Suprapubic skin (tissue), 4 donors: ENCODE results near the gene NOVA1.

Experiments
- CTCF ChIP-seq, 2 donors: fragments of 200-600 bp in 1 of 2; fragments of 450-650 bp in 1 of 2; sonication (generic) in 1 of 2; IDR thresholded peaks; one replicate each; pipeline ENCODE4 v1.5.1; 2016 to 2019; ENCODE audit warnings: antibody characterized with exemption in 2 of 2, mild to moderate bottlenecking in 1 of 2, moderate library complexity in 1 of 2
- EP300 ChIP-seq: sonication (generic); formaldehyde crosslinking; IDR thresholded peaks from one replicate; pipeline ENCODE4 v1.6.1; 2017; ENCODE audit warnings: antibody characterized with exemption
- POLR2A ChIP-seq, 2 donors: fragments of 450-650 bp; IDR thresholded peaks; one replicate each; pipeline ENCODE4 v1.6.1; 2017; ENCODE audit warnings: antibody characterized with exemption in 2 of 2, mild to moderate bottlenecking in 2 of 2, moderate library complexity in 2 of 2
- POLR2AphosphoS5 ChIP-seq, 3 donors: sonication (generic); formaldehyde crosslinking; IDR thresholded peaks; one replicate each; pipeline ENCODE4 v1.6.1; 2017; ENCODE audit warnings: antibody characterized with exemption in 3 of 3

GRCh38 chr14:26401179-26401968 is 196.5 kb downstream of the NOVA1 start:
- TF ChIP-seq CTCF (IDR thresholded peaks at IDR 0.05), result no peak
- no peak for TF ChIP-seq POLR2A (IDR thresholded peaks at IDR 0.05)
- no peak for TF ChIP-seq POLR2AphosphoS5 (IDR thresholded peaks at IDR 0.05)
- no peak for TF ChIP-seq EP300
